Vagina (tissue), 2 donors: ENCODE data around the gene LPAR1. TPM values are rescaled to one million over a fixed set of nuclear protein-coding genes. Genes with fewer than 3 reads are reported as not detected.

Source experiments
- DNase-seq, 2 donors: peaks; one replicate each; pipeline ENCODE4 v3.0.0-alpha.2; 2017; ENCODE audit errors: extremely low spot score in 2 of 2
- H3K27ac ChIP-seq: fragments of 200-600 bp; sonication (generic); one replicate; pipeline ENCODE4 v1.5.1; 2019
- H3K27me3 ChIP-seq: fragments of 200-600 bp; sonication (generic); one replicate; pipeline ENCODE4 v1.5.1; 2019
- H3K36me3 ChIP-seq, 2 donors: fragments of 200-600 bp; sonication (generic); one replicate each; pipeline ENCODE4 v1.5.1; 2017 to 2019
- H3K4me1 ChIP-seq: fragments of 200-600 bp; sonication (generic); one replicate; pipeline ENCODE4 v1.5.1; 2019
- H3K4me3 ChIP-seq, 2 donors: fragments of 200-600 bp; sonication (generic); 1 replicate in 1 of 2; 2 replicates in 1 of 2; pipeline ENCODE4 v1.5.1; 2016 to 2019
- H3K9me3 ChIP-seq: fragments of 200-600 bp; sonication (generic); one replicate; pipeline ENCODE4 v1.5.1; 2019
- POLR2A ChIP-seq, 2 donors: fragments of 450-650 bp; IDR thresholded peaks; one replicate each; pipeline ENCODE4 v1.6.1; 2017; ENCODE audit warnings: antibody characterized with exemption in 2 of 2, mild to moderate bottlenecking in 2 of 2, moderate library complexity in 2 of 2
- POLR2AphosphoS5 ChIP-seq, 2 donors: sonication (generic); formaldehyde crosslinking; IDR thresholded peaks; one replicate each; pipeline ENCODE4 v1.9.0; 2017; ENCODE audit warnings: antibody characterized with exemption in 2 of 2, mild to moderate bottlenecking in 2 of 2, low read depth in 1 of 2; ENCODE audit not compliant: insufficient read depth in 1 of 2
- intact Hi-C: fragments of 100-400 bp; cut with DNase I; formaldehyde crosslinking; loops from one replicate; pipeline ENCODE4 v1.15.1; 2023
- total RNA-seq: library from RNA; depleted of rRNA; stranded (reverse); fragments of >200 nt; gene quantifications from one replicate; pipeline ENCODE4 v1.2.3, GENCODE V29; 2016
- TF ChIP-seq, protein P1 (sequence below), 3 experiments: fragments of 450-650 bp in 2 of 3; fragments of 200-600 bp in 1 of 3; sonication (generic) in 1 of 3; IDR thresholded peaks; one replicate each; pipeline ENCODE4 v1.5.1; 2017 to 2019; ENCODE audit warnings: antibody characterized with exemption in 3 of 3, mild to moderate bottlenecking in 2 of 3, moderate library complexity in 2 of 3

LPAR1 gene
- total RNA-seq, 1 donor from 2014 or later = 83.0 TPM

DNA sequence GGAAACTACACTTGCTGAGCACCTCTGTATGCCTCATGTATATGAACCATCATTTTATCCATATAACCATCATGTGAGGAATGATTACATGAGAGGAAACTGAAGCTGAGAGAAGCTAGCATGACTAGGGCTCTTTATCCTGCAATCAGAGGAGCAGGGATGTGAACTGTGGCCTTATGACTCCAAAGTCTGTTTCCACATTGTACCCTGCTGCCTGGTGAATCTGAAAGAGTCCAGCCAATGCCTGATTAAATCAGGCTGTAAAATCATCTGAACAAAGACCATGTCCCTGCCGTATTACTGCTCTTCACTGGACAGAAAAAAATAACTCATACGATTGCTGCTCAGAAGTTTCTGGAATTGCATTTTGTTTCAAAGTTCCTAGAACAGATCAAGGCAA, 67.0 kb downstream of the LPAR1 start:
- intact Hi-C loops = no loop called here
- TF ChIP-seq, protein P1, sequence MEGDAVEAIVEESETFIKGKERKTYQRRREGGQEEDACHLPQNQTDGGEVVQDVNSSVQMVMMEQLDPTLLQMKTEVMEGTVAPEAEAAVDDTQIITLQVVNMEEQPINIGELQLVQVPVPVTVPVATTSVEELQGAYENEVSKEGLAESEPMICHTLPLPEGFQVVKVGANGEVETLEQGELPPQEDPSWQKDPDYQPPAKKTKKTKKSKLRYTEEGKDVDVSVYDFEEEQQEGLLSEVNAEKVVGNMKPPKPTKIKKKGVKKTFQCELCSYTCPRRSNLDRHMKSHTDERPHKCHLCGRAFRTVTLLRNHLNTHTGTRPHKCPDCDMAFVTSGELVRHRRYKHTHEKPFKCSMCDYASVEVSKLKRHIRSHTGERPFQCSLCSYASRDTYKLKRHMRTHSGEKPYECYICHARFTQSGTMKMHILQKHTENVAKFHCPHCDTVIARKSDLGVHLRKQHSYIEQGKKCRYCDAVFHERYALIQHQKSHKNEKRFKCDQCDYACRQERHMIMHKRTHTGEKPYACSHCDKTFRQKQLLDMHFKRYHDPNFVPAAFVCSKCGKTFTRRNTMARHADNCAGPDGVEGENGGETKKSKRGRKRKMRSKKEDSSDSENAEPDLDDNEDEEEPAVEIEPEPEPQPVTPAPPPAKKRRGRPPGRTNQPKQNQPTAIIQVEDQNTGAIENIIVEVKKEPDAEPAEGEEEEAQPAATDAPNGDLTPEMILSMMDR (IDR thresholded peaks at IDR 0.05) = no peak
- TF ChIP-seq POLR2AphosphoS5 (IDR thresholded peaks at IDR 0.05; ENCODE audit: insufficient read depth in 1 of 2, low read depth in 1 of 2) (no peak), POLR2A (IDR thresholded peaks at IDR 0.05) (no peak)

DNA sequence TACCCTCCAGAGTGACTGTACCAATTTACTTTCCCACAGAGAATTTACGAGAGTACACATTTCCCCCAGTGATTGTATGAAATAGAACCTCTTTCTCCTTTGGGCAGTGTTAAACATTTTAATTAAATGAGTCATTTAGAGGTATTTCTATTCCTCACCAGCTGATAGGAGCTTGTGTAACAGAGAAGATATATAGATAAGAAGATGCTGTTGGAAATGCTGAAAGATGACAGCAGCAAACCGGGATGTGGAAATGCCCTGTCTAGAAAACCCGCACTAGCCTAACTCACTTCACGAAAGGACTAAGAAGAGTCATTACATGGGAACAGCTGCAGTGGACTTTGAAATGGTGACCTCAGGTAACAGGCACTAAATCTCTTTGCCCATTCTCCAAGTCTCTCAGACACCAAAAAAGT, 68.3 kb downstream of the LPAR1 start:
- Histone ChIP-seq H3K4me1 (peaks cover 4% of the 10 kb centered on the region), H3K9me3 (no peaks in the 10 kb centered on the region), H3K4me3 (no peak overlapping the region), H3K36me3 (no peaks in the 10 kb centered on the region), H3K27ac (no peak overlapping the region), H3K27me3 (no peaks in the 10 kb centered on the region)
- TF ChIP-seq POLR2A (IDR thresholded peaks at IDR 0.05) = no peak
- TF ChIP-seq, protein P1 (IDR thresholded peaks at IDR 0.05) = no peak
- TF ChIP-seq POLR2AphosphoS5 (IDR thresholded peaks at IDR 0.05; ENCODE audit: insufficient read depth in 1 of 2, low read depth in 1 of 2) = no peak
- DNase-seq = no peak
- intact Hi-C loops = no loop called here

More for the DNA sequence above, 67.0 kb downstream of the LPAR1 start:
- no peaks in the 10 kb centered on the region for H3K27me3 ChIP-seq
- H3K36me3 ChIP-seq = no peaks in the 10 kb centered on the region
- H3K27ac ChIP-seq = no peak overlapping the region
- no peak for DNase-seq
- H3K9me3 ChIP-seq = no peaks in the 10 kb centered on the region
- peaks cover 14% of the 10 kb centered on the region for H3K4me1 ChIP-seq
- no peak overlapping the region for H3K4me3 ChIP-seq

DNA sequence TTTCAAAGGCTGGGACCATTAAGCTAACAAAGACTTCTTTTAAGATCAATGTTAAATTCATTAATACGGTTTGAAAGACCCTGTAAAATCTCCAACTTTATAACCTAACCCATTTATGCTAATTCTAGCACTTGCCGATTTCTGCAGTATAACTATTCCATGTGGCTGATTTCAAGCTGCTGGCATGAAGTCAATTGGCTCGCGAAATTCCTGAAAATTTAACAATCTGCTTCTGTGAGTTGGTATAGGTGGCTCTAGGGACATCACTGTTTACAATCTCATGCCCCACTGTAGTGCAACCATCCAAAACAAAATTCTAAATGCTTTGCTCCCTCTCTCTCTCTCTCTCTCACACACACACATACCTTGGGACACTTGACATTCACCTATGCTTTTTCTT, 70.2 kb downstream of the LPAR1 start:
- Histone ChIP-seq H3K4me3 (no peak overlapping the region), H3K36me3 (no peaks in the 10 kb centered on the region), H3K4me1 (peaks cover 4% of the 10 kb centered on the region), H3K9me3 (no peaks in the 10 kb centered on the region), H3K27me3 (no peaks in the 10 kb centered on the region), H3K27ac (no peak overlapping the region)
- intact Hi-C loops = no loop called here
- TF ChIP-seq POLR2A (IDR thresholded peaks at IDR 0.05) = no peak
- TF ChIP-seq POLR2AphosphoS5 (IDR thresholded peaks at IDR 0.05; ENCODE audit: insufficient read depth in 1 of 2, low read depth in 1 of 2) = no peak
- TF ChIP-seq, protein P1 (IDR thresholded peaks at IDR 0.05) = no peak
- DNase-seq = no peak

DNA sequence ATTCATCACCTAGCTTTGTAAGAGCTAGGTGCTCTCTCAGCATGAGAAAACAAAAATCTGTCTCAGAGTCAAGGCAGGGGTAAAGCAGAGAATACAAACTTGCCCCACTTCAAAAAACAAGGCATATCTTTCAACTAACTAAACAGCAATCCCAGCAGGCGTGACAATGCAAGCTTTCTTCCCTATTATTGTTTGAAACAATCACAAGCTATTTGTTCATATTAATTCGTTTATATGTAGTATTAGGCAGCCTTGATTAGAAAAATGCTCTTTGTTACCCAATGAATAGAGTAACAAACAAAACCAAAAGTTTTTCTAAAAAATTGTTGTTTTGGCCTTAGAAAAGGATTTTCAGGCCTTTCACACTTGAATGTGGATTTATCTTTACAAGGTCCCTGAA, 71.1 kb downstream of the LPAR1 start:
- H3K36me3 ChIP-seq = no peaks in the 10 kb centered on the region
- H3K27ac ChIP-seq = no peak overlapping the region
- TF ChIP-seq POLR2AphosphoS5 (IDR thresholded peaks at IDR 0.05; ENCODE audit: insufficient read depth in 1 of 2, low read depth in 1 of 2) (no peak), POLR2A (IDR thresholded peaks at IDR 0.05) (no peak)
- TF ChIP-seq, protein P1 (IDR thresholded peaks at IDR 0.05) = no peak
- H3K4me1 ChIP-seq = peaks cover 4% of the 10 kb centered on the region
- H3K4me3 ChIP-seq = no peak overlapping the region
- H3K27me3 ChIP-seq = no peaks in the 10 kb centered on the region
- no peaks in the 10 kb centered on the region for H3K9me3 ChIP-seq
- intact Hi-C loops = no loop called here
- DNase-seq = no peak

DNA sequence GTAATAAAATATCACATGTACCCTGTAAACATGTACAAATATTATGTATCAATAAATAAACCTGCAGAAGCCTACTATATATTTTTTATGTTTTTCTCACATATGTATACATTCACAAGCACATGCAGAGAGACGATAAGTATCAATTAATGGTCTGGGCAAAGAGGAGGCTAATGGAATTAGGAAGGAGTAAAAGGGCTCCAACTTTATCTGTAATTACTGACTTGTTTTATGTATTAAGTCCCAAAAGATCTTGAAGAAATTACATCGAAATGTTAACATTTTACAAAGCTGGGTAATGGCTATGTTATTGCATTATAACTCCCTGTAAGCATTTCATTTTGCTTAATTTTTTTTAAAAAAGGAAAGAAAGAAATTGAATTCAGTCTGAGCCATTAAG, 78.0 kb downstream of the LPAR1 start:
- peaks cover 0 to 5% of the 10 kb centered on the region in 2 donors for H3K36me3 ChIP-seq
- no peak for DNase-seq
- no peak overlapping the region for H3K4me3 ChIP-seq
- intact Hi-C loops = no loop called here
- TF ChIP-seq POLR2AphosphoS5 (IDR thresholded peaks at IDR 0.05; ENCODE audit: insufficient read depth in 1 of 2, low read depth in 1 of 2) = no peak
- H3K27me3 ChIP-seq = no peaks in the 10 kb centered on the region
- H3K27ac ChIP-seq = no peak overlapping the region
- no peaks in the 10 kb centered on the region for H3K4me1 ChIP-seq
- peaks cover 5% of the 10 kb centered on the region for H3K9me3 ChIP-seq
